K562 (cell line): ENCODE data around the gene RNF150.

ENCODE experiments used
- CTBP1 ChIP-seq: fragments of 450-650 bp; IDR thresholded peaks from 2 replicates; pipeline ENCODE4 v1.6.1; 2016; ENCODE audit warnings: borderline replicate concordance
- EZH2 ChIP-seq: IDR thresholded peaks from 2 replicates; pipeline ENCODE4 v1.6.1; 2012; ENCODE audit warnings: low read depth, mild to moderate bottlenecking, inconsistent platforms, low read length, borderline replicate concordance
- HNRNPUL1 ChIP-seq: fragments of 200-400 bp; formaldehyde crosslinking; IDR thresholded peaks from 2 replicates; pipeline ENCODE4 v1.6.1; 2017; ENCODE audit warnings: low read length
- KLF6 ChIP-seq: fragments of 250-450 bp; sonication (Bioruptor Pico); IDR thresholded peaks from 2 replicates; pipeline ENCODE4 v1.4.0; 2020; ENCODE audit warnings: mild to moderate bottlenecking, moderate library complexity, borderline replicate concordance
- NRF1 ChIP-seq, 2 experiments: fragments of 450-650 bp; IDR thresholded peaks in 1 of 2; conservative IDR thresholded peaks in 1 of 2; 2 replicates each; pipeline ENCODE4 v1.6.1; 2014; ENCODE audit warnings: mild to moderate bottlenecking in 2 of 2
- PCBP1 ChIP-seq: fragments of 200-400 bp; formaldehyde crosslinking; IDR thresholded peaks from 2 replicates; pipeline ENCODE4 v1.6.1; 2018; ENCODE audit warnings: mild to moderate bottlenecking, low read depth, low read length; ENCODE audit not compliant: poor library complexity, severe bottlenecking
- POLR2AphosphoS5 ChIP-seq: IDR thresholded peaks from 2 replicates; pipeline ENCODE4 v1.6.1; 2011; ENCODE audit warnings: mild to moderate bottlenecking, low read depth, low read length, moderate library complexity; ENCODE audit not compliant: control insufficient read depth, insufficient read depth
- RBBP5 ChIP-seq: fragments of 200-600 bp; sonication (generic); IDR thresholded peaks from 2 replicates; pipeline ENCODE4 v1.6.1; 2012; ENCODE audit warnings: borderline replicate concordance, mild to moderate bottlenecking, low read length, control low read depth, inconsistent platforms; ENCODE audit not compliant: insufficient read depth, poor library complexity, severe bottlenecking
- SP2 ChIP-seq: IDR thresholded peaks from 2 replicates; pipeline ENCODE4 v1.6.1; 2011; ENCODE audit warnings: mild to moderate bottlenecking, low read depth, low read length, moderate library complexity; ENCODE audit not compliant: poor library complexity, severe bottlenecking; ENCODE audit errors: extremely low read depth
- ZFP1 ChIP-seq: fragments of 450-650 bp; formaldehyde crosslinking; IDR thresholded peaks from 2 replicates; pipeline ENCODE4 v1.4.0; 2020; ENCODE audit warnings: mild to moderate bottlenecking, mixed read lengths
- ZNF408 ChIP-seq: fragments of 250-450 bp; sonication (Bioruptor Pico); IDR thresholded peaks from 2 replicates; pipeline ENCODE4 v1.4.0; 2020; ENCODE audit warnings: low read depth, mild to moderate bottlenecking, moderate library complexity

GRCh38 chr4:140874056-140874455 lies 259.2 kb downstream of the RNF150 start:
- TF ChIP-seq PCBP1 (no peak), HNRNPUL1 (no peak), POLR2AphosphoS5 (no peak), ZFP1 (no peak), EZH2 (no peak), RBBP5 (no peak), ZNF408 (CRISPR knock-in tag) (no peak), KLF6 (CRISPR knock-in tag) (no peak), NRF1 (conservative IDR thresholded peaks at IDR 0.05 in 1 of 2, IDR thresholded peaks at IDR 0.05 in 1 of 2) (no peak), SP2 (no peak), CTBP1 (no peak)
